ENCODE results near the gene BTLA. TPM values are rescaled to one million over a fixed set of nuclear protein-coding genes. Genes with fewer than 3 reads are reported as not detected.

Gene BTLA
- total RNA-seq, 1 donor from 2014 or later: not detected

DNA sequence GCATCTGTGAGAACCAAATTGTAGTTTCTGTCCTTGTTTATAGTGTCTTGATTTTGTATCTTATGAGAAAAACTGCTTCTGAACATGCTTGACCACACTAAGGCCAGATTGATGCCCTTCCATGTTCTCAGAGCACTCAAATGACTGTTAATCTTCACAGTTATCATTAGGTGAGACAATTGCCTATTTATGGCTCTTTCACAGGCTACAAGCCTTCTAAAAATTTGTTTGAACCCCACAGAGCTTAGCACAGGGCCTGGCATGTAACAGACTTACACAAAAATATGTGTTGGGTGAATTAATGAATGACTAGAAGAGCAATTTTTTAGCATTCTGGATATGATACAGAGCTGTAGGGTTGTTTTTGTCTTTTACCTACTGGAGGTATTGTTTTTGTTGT, 43.1 kb downstream of the BTLA start:
- no peaks in the 10 kb centered on the region for H3K9me3 Mint-ChIP-seq (ENCODE audit: unreplicated experiment)
- no peak for TF ChIP-seq CTCF (IDR thresholded peaks at IDR 0.05; ENCODE audit: partially characterized antibody, unreplicated experiment)
- no peak for DNase-seq
- H3K4me1 Mint-ChIP-seq (ENCODE audit: low read depth, unreplicated experiment): no peaks in the 10 kb centered on the region
- no peak overlapping the region for H3K4me3 Mint-ChIP-seq (ENCODE audit: unreplicated experiment)
- no peak overlapping the region for H3K27ac Mint-ChIP-seq (ENCODE audit: unreplicated experiment)
- no peaks in the 10 kb centered on the region for H3K36me3 Mint-ChIP-seq (ENCODE audit: unreplicated experiment)
- no peaks in the 10 kb centered on the region for H3K27me3 Mint-ChIP-seq (ENCODE audit: unreplicated experiment)

DNA sequence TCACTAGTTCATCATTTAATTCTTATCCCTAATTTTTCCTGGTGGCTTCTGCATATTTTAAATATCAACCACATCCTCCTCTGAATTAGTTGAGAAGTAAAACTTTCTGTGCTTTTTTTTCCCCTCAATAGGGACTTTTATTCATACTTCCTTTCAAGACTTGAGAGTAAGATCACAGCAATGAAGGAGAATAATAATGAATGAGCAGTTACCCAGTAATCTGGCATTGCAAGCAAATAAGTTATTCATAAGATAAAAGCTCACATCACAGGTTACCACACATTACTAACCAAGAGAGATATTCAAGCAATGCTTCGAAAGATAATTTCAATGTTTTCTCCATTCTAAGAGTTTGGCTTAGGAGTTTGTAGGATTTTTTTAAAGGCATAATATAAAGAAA, 50.3 kb downstream of the BTLA start:
- no peak for DNase-seq
- TF ChIP-seq CTCF (IDR thresholded peaks at IDR 0.05; ENCODE audit: partially characterized antibody, unreplicated experiment): no peak
- H3K4me3 Mint-ChIP-seq (ENCODE audit: unreplicated experiment): no peak overlapping the region
- H3K36me3 Mint-ChIP-seq (ENCODE audit: unreplicated experiment): no peaks in the 10 kb centered on the region
- H3K27ac Mint-ChIP-seq (ENCODE audit: unreplicated experiment): no peak overlapping the region
- no peaks in the 10 kb centered on the region for H3K9me3 Mint-ChIP-seq (ENCODE audit: unreplicated experiment)
- peaks cover 8% of the 10 kb centered on the region for H3K4me1 Mint-ChIP-seq (ENCODE audit: low read depth, unreplicated experiment)
- no peaks in the 10 kb centered on the region for H3K27me3 Mint-ChIP-seq (ENCODE audit: unreplicated experiment)

DNA sequence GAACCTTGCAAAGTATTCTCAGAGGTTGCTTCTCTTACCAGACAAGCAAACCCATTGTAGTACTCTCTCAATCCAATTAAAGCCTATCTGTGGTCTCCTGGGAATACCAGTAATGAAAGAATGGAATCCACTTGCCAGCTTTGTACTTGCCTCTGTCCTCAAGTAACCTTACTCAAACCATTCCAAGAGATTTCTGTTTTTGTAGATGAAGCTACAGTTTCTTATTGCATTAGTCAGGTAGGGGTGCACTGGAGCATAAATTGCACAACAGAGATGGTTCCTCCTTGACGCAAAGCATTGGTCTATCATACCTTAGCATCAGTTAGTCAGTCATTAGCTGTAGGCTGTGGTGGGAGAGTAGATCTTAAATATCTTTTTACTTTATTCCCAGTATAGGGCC, 52.9 kb downstream of the BTLA start:
- peak overlapping the region; percentile 27 for H3K4me3 Mint-ChIP-seq (ENCODE audit: unreplicated experiment)
- no peak for DNase-seq
- H3K4me1 Mint-ChIP-seq (ENCODE audit: low read depth, unreplicated experiment): peaks cover 8% of the 10 kb centered on the region
- peak overlapping the region; percentile 44 for H3K27ac Mint-ChIP-seq (ENCODE audit: unreplicated experiment)
- H3K27me3 Mint-ChIP-seq (ENCODE audit: unreplicated experiment): no peaks in the 10 kb centered on the region
- no peak for TF ChIP-seq CTCF (IDR thresholded peaks at IDR 0.05; ENCODE audit: partially characterized antibody, unreplicated experiment)
- no peaks in the 10 kb centered on the region for H3K36me3 Mint-ChIP-seq (ENCODE audit: unreplicated experiment)
- H3K9me3 Mint-ChIP-seq (ENCODE audit: unreplicated experiment): no peaks in the 10 kb centered on the region

GRCh38 chr3:112445839-112446238, 53.4 kb downstream of the BTLA start:
- H3K36me3 Mint-ChIP-seq (ENCODE audit: unreplicated experiment): no peaks in the 10 kb centered on the region
- no peaks in the 10 kb centered on the region for H3K27me3 Mint-ChIP-seq (ENCODE audit: unreplicated experiment)
- no peak for TF ChIP-seq CTCF (IDR thresholded peaks at IDR 0.05; ENCODE audit: partially characterized antibody, unreplicated experiment)
- no peak overlapping the region for H3K4me3 Mint-ChIP-seq (ENCODE audit: unreplicated experiment)
- peaks cover 8% of the 10 kb centered on the region for H3K4me1 Mint-ChIP-seq (ENCODE audit: low read depth, unreplicated experiment)
- H3K27ac Mint-ChIP-seq (ENCODE audit: unreplicated experiment): no peak overlapping the region
- no peak for DNase-seq
- H3K9me3 Mint-ChIP-seq (ENCODE audit: unreplicated experiment): no peaks in the 10 kb centered on the region

DNA sequence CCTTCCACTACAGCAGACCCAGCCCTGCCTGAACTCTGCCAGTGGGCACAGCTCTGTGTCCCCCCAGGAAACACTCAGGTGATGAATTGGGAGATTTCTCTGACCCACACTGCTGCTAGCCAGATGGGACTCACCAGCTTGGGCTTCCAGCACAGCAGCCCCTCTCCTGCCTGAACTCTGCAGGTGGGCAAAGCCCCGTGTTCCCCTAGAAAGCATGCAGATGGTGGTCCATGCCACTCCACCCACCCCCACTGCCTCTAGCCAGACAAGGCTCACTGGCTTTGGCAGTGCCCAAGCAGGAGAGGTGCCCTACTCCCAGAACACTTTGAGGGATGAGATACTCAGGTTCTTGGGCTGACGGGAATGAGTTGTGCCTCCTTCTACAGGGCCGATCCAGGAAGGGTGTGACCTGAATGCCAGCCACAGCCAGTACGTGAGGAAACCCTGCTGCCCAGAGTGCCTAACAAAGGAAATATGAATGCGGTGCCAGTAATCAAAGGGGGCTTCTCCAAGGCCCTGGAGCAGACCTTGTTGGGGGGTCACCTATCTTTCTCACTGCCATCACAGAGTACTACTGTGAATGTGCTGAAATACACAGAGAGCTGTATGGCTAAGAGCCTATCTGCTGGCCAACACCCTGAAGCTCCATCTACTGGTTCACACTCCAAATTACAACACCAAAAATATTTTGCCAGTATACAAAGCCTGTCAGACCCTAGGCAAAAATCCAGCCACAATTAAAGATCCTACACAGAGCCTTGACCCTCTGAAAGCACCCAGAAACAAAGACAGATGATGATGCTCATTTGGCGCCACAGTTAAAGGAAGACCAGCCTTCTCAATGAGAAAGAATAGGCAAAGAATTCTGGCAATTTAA, 61.9 kb downstream of the BTLA start:
- no peaks in the 10 kb centered on the region for H3K4me1 Mint-ChIP-seq (ENCODE audit: low read depth, unreplicated experiment)
- peaks cover 4% of the 10 kb centered on the region for H3K36me3 Mint-ChIP-seq (ENCODE audit: unreplicated experiment)
- TF ChIP-seq CTCF (IDR thresholded peaks at IDR 0.05; ENCODE audit: partially characterized antibody, unreplicated experiment): peak; percentile 25
- no peak overlapping the region for H3K27ac Mint-ChIP-seq (ENCODE audit: unreplicated experiment)
- peaks cover 2% of the 10 kb centered on the region for H3K27me3 Mint-ChIP-seq (ENCODE audit: unreplicated experiment)
- H3K9me3 Mint-ChIP-seq (ENCODE audit: unreplicated experiment): peaks cover 4% of the 10 kb centered on the region
- no peak for DNase-seq
- H3K4me3 Mint-ChIP-seq (ENCODE audit: unreplicated experiment): no peak overlapping the region

Measured in glutamatergic neuron (in vitro differentiated cells).